ENCODE data around the gene MAP1S.

DNA sequence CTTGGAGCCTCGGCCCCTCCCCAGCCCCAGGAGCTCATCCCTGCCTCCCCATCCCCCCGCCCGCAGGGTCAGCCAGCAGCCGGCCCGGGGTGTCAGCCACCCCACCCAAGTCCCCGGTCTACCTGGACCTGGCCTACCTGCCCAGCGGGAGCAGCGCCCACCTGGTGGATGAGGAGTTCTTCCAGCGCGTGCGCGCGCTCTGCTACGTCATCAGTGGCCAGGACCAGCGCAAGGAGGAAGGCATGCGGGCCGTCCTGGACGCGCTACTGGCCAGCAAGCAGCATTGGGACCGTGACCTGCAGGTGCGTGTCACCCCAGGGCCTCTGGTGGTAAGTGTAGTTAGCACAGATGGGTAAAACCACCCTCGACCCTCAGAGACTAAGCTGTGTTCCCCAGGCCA, 13.8 kb downstream of the MAP1S start:
- TF ChIP-seq, protein P1, sequence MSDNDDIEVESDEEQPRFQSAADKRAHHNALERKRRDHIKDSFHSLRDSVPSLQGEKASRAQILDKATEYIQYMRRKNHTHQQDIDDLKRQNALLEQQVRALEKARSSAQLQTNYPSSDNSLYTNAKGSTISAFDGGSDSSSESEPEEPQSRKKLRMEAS (IDR thresholded peaks at IDR 0.05): no peak
- TF ChIP-seq JUN (IDR thresholded peaks at IDR 0.05; ENCODE audit: low read depth, low read length): no peak
